ENCODE data around the gene SMG6.

Gene SMG6

DNA sequence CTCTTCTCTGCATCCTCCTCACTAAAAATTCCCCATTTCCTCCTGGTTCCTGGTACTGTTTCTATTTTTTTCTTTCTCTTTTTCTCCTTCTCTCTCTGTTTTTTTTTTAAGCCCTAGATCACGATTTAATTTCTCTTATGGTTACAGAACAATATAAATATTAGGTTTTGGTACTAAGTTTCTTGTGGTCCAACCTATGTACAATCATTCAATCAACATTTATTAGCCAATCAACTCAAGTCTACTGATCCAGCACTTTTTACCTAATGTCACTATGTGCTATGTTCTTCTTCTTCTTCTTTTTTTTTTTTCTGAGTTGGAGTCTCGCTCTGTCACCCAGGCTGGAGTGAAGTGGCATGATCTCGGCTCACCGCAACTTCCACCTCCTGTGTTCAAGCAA lies 291.1 kb downstream of the SMG6 start:
- no peak for DNase-seq

DNA sequence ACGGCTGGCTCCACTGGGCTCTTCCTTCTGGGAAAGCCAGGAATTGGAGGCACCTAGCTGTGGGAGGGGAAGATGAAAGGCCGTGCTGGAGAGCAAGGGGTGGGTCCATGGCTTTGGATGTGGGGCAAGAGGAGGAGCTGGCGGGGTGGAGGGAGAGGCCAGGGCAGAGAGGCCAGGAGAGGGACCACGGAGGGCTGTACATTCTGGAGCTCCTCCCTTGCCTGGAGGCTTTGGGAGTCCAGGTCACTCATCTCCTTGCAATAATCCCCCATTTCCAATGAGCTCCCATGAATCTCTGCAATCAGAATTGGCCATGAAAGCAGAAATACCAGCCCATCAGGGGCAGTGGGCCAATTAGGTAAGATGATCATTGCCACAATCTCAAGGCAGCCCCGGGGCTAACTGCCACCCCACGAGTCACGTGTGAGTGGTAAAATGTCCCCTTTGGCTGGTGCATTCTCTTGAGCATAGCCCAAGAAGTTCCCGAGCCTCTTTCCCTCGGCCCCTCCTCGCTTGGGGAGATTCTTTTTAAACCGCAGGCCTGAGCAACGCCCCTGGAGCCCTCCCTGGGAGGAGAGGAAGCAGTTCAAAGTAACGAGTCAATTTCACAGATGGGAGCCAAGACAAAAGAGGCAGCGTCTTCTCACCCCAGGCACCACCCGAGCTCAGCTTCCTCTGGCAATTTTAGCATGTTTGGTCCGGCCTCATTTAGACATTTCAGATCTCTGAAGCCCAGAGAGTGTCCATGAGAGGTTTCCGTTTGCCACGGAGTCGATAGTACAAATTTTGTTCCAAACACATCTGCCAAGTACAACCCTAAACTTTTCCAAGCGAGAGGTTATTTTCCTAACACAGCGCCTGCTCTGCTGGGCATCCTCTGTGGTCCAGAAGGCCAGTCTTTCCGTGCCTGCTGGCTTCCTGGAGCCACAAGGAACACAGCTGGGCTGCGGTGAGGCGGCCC lies 291.9 kb downstream of the SMG6 start:
- Histone ChIP-seq H3K4me3 (peak overlapping the region in 1 of 2 donors; percentile 28), H3K4me1 (peaks cover 0 to 47% (median 44%) of the 10 kb centered on the region in 4 donors), H3K9me3 (no peaks in the 10 kb centered on the region), H3K27me3 (no peaks in the 10 kb centered on the region), H3K36me3 (no peaks in the 10 kb centered on the region), H3K27ac (peak overlapping the region; percentile 77 to 79)
- DNase-seq: peak; percentile 56 to 81
- intact Hi-C loops (cut with DNase I; ENCODE audit: low total_unique reads): no loop called here
- TF ChIP-seq, protein P1, sequence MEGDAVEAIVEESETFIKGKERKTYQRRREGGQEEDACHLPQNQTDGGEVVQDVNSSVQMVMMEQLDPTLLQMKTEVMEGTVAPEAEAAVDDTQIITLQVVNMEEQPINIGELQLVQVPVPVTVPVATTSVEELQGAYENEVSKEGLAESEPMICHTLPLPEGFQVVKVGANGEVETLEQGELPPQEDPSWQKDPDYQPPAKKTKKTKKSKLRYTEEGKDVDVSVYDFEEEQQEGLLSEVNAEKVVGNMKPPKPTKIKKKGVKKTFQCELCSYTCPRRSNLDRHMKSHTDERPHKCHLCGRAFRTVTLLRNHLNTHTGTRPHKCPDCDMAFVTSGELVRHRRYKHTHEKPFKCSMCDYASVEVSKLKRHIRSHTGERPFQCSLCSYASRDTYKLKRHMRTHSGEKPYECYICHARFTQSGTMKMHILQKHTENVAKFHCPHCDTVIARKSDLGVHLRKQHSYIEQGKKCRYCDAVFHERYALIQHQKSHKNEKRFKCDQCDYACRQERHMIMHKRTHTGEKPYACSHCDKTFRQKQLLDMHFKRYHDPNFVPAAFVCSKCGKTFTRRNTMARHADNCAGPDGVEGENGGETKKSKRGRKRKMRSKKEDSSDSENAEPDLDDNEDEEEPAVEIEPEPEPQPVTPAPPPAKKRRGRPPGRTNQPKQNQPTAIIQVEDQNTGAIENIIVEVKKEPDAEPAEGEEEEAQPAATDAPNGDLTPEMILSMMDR (IDR thresholded peaks at IDR 0.05): no peak

More for the DNA sequence above, 291.1 kb downstream of the SMG6 start:
- no peaks in the 10 kb centered on the region for H3K27me3 ChIP-seq
- H3K4me1 ChIP-seq: peaks cover 0 to 47% (median 44%) of the 10 kb centered on the region in 4 donors
- no peaks in the 10 kb centered on the region for H3K9me3 ChIP-seq
- H3K27ac ChIP-seq: peak overlapping the region; percentile 77 to 79
- intact Hi-C loops (cut with DNase I; ENCODE audit: low total_unique reads): no loop called here
- peak overlapping the region in 1 of 2 donors; percentile 28 for H3K4me3 ChIP-seq
- no peaks in the 10 kb centered on the region for H3K36me3 ChIP-seq
- TF ChIP-seq, protein P1 (IDR thresholded peaks at IDR 0.05): no peak
